Astrocyte of the cerebellum (primary cell): Measurements from ENCODE around the gene LNX1.
A peak's percentile ranks its signal among the peaks of the same experiment; 100 is the strongest.

Experiments used
- DNase-seq: peaks from one replicate; pipeline ENCODE4 v3.0.0-alpha.2; 2011; ENCODE audit warnings: low read depth
- H3K4me3 ChIP-seq: 2 replicates; pipeline ENCODE4 v1.5.1; 2011; ENCODE audit warnings: mild to moderate bottlenecking, low read depth, low read length, moderate library complexity
- CTCF ChIP-seq: IDR thresholded peaks from 2 replicates; pipeline ENCODE4 v1.5.1; 2012; ENCODE audit warnings: low read length, low read depth, moderate library complexity, mild to moderate bottlenecking; ENCODE audit errors: missing control alignments
- in situ Hi-C: cut with HindIII; loops from 2 replicates; pipeline ENCODE4 v1.10.0; 2017; ENCODE audit warnings: low sequenced_read_pairs

The LNX1 gene

GRCh38 chr4:53507671-53508286, 83.5 kb downstream of the LNX1 start:
- TF ChIP-seq CTCF = no peak
- H3K4me3 ChIP-seq = no peak overlapping the region
- peak; percentile 95 for DNase-seq
- in situ Hi-C loops = no loop called here

- no peak for TF ChIP-seq CTCF
- in situ Hi-C loops = no loop called here
- H3K4me3 ChIP-seq = no peak overlapping the region
- DNase-seq = no peak
These were observed 84.2 kb downstream of the LNX1 start for GRCh38 chr4:53507058-53507457.

GRCh38 chr4:53505947-53506346, 85.3 kb downstream of the LNX1 start:
- in situ Hi-C loops = no loop called here
- no peak overlapping the region for H3K4me3 ChIP-seq
- peak; percentile 21 for TF ChIP-seq CTCF
- no peak for DNase-seq

GRCh38 chr4:53502094-53502493, 89.2 kb downstream of the LNX1 start:
- in situ Hi-C loops = no loop called here
- no peak overlapping the region for H3K4me3 ChIP-seq

GRCh38 chr4:53501561-53501960, 89.7 kb downstream of the LNX1 start:
- in situ Hi-C loops = no loop called here
- DNase-seq = no peak
- TF ChIP-seq CTCF = no peak
- no peak overlapping the region for H3K4me3 ChIP-seq

More at GRCh38 chr4:53502094-53502493, 89.2 kb downstream of the LNX1 start:
- DNase-seq = no peak
- TF ChIP-seq CTCF = no peak

GRCh38 chr4:53500546-53500945, 90.7 kb downstream of the LNX1 start:
- no peak for DNase-seq
- TF ChIP-seq CTCF = no peak
- in situ Hi-C loops = no loop called here
- no peak overlapping the region for H3K4me3 ChIP-seq
